Heart left ventricle (tissue), 16 donors: ENCODE results near the gene CD164. TPM values are rescaled to one million over a fixed set of nuclear protein-coding genes. Genes with fewer than 3 reads are reported as not detected.

ENCODE experiments used
- ATAC-seq, 4 donors: fragments of 200-7000 bp; cut with Tn5 transposase; one replicate each; pipeline ENCODE4 v1.9.1; 2020 to 2022; ENCODE audit warnings: moderate library complexity in 4 of 4, mild to moderate bottlenecking in 3 of 4, moderate number of reproducible peaks in 1 of 4
- DNase-seq, 5 donors: peaks; one replicate each; pipeline ENCODE4 v3.0.0-alpha.2; 2020
- H3K27ac ChIP-seq, 12 donors: fragments of 200-600 bp; sonication (generic) in 4 of 12; one replicate each; pipeline versions ENCODE4 v1.5.0 to v1.8.0; 2016 to 2022; ENCODE audit warnings: mild to moderate bottlenecking in 2 of 12
- H3K27me3 ChIP-seq, 9 donors: fragments of 200-600 bp; sonication (generic) in 2 of 9; one replicate each; pipeline versions ENCODE4 v1.5.1 to v1.8.0; 2016 to 2022; ENCODE audit warnings: mild to moderate bottlenecking in 3 of 9
- H3K36me3 ChIP-seq, 9 donors: fragments of 200-600 bp; sonication (generic) in 2 of 9; one replicate each; pipeline versions ENCODE4 v1.5.0 to v1.8.0; 2018 to 2022; ENCODE audit warnings: mild to moderate bottlenecking in 2 of 9
- H3K4me1 ChIP-seq, 12 donors: fragments of 200-600 bp; sonication (generic) in 4 of 12; one replicate each; pipeline versions ENCODE4 v1.5.0 to v1.8.0; 2016 to 2022; ENCODE audit warnings: mild to moderate bottlenecking in 3 of 12
- H3K4me3 ChIP-seq, 12 donors: fragments of 200-600 bp; sonication (generic) in 4 of 12; one replicate each; pipeline versions ENCODE4 v1.5.0 to v1.8.0; 2017 to 2022; ENCODE audit warnings: mild to moderate bottlenecking in 9 of 12, moderate library complexity in 4 of 12
- H3K9me3 ChIP-seq, 12 donors: fragments of 200-600 bp; sonication (generic) in 4 of 12; one replicate each; pipeline versions ENCODE4 v1.5.0 to v1.8.0; 2016 to 2022; ENCODE audit warnings: mild to moderate bottlenecking in 1 of 12
- CTCF ChIP-seq, 12 donors: fragments of 200-600 bp; sonication (generic) in 4 of 12; IDR thresholded peaks; one replicate each; pipeline versions ENCODE4 v1.5.0 to v1.8.0; 2018 to 2022; ENCODE audit warnings: antibody characterized with exemption in 12 of 12, mild to moderate bottlenecking in 5 of 12
- POLR2A ChIP-seq, 2 donors: fragments of 450-650 bp; IDR thresholded peaks; one replicate each; pipeline ENCODE4 v1.6.1; 2017; ENCODE audit warnings: antibody characterized with exemption in 2 of 2, mild to moderate bottlenecking in 2 of 2, moderate library complexity in 2 of 2
- WGBS, 4 donors: extraction: QIAGEN DNeasy Blood & Tissue Kit in 2 of 4; methylation state at CpG; one replicate each; pipeline versions ENCODE4 v1.1.5 to v1.1.7; 2013 to 2018; 5-methylcytosine and 5-hydroxymethylcytosine counted together
- intact Hi-C, 10 donors: fragments of 100-400 bp; cut with DNase I; formaldehyde crosslinking; loops; one replicate each; pipeline versions ENCODE4 v1.11.1 to v1.14.2; 2022
- polyA plus RNA-seq, 2 donors: library from polyadenylated mRNA; stranded (reverse); fragments of 200-250 nt; gene quantifications; one replicate each; pipeline ENCODE4 v1.2.3, GENCODE V29; 2013
- total RNA-seq, 9 donors: library from RNA; depleted of rRNA in 2 of 9; stranded (reverse); fragments of >200 nt in 2 of 9; fragmentation: NEBNext Ultra II Directional in 3 of 9; extraction: Animal tissue kit (Norgen Biotek cat#: 25700) in 3 of 9; gene quantifications; one replicate each; pipeline versions ENCODE4 v1.1.0 to v1.2.4, GENCODE V29; 2016 to 2023
- donor health status: ischemic (EF 13 %, LVEDD 7.1; RV severe dilation, severe dysfunction).
- donor health status: healthy with polysubstance abuse.
- donor health status: DM: no; HTN: yes; CAD: no.
- donor health status: DM: no; HTN: no; CAD: no.
- donor health status: ischemic (EF 25% LVEDD 6.9; RV normal size, moderate dysfunction).
- donor health status: ischemic (EF 25% LVEDD 5.7; RV mildly dilated, moderate dysfunction).
- donor health status: healthy.
- donor health status: DM: yes; HTN: yes; CAD: no.
- donor health status: ischemic (EF 35%, LVEDD 5.7; RV mildly dilated, moderate dysfunction).
- donor health status: nonischemic (EF 11% LVEDD 7.7; RV severe dilation, severe dysfunction).
- donor health status: DM: yes; HTN: yes; CAD: no.
- donor health status: PGD.
- donor health status: ischemic (EF 29% LVEDD 5.4; RV normal size, mild dysfunction).
- donor health status: nonischemic (EF 23%, LVEDD 6.1; RV moderate dilation, normal function).

Gene CD164
- total and polyA plus RNA-seq, 11 donors: 77.1 to 213 (median 119) TPM

GRCh38 chr6:109379711-109380110 lies 2.6 kb downstream of the CD164 start:
- intact Hi-C loops: loop anchor here (2.0 to 10.0 kb wide), 18 partner anchors 63 to 835 kb away; partner anchors contain the start of genes CEP57L1 (in 7 of the 10), MICAL1 (in 4 of the 10), SESN1 (in 3 of the 10) and ARMC2 (in 1 of the 10)
- TF ChIP-seq POLR2A (IDR thresholded peaks at IDR 0.05) (no peak), CTCF (IDR thresholded peaks at IDR 0.05) (no peak)
- Histone ChIP-seq H3K9me3 (no peaks in the 10 kb centered on the region), H3K27me3 (no peaks in the 10 kb centered on the region), H3K27ac (peak overlapping the region in 1 of 12 donors; percentile 100), H3K36me3 (peaks cover 0 to 47% (median 39%) of the 10 kb centered on the region in 9 donors), H3K4me1 (peaks cover 0 to 64% (median 28%) of the 10 kb centered on the region in 12 donors), H3K4me3 (peak overlapping the region in 9 of 12 donors; percentile 70 to 99 (median 95))
- DNase-seq: no peak
- WGBS, 4 donors: 29 to 60% (median 43%) methylated on average over 2 of the region's 2 CpGs
- no peak for ATAC-seq

GRCh38 chr6:109377717-109378116 lies 4.5 kb downstream of the CD164 start:
- H3K4me3 ChIP-seq: no peak overlapping the region
- intact Hi-C loops: loop anchor here in 1 of 10 donors (5.0 kb wide), 1 partner anchor 310 kb away; no protein-coding TSS in a partner anchor
- H3K27ac ChIP-seq: no peak overlapping the region
- ATAC-seq (no peak), DNase-seq (no peak)
- peaks cover 0 to 67% (median 59%) of the 10 kb centered on the region in 9 donors for H3K36me3 ChIP-seq
- no peak for TF ChIP-seq CTCF (IDR thresholded peaks at IDR 0.05)
- TF ChIP-seq POLR2A (IDR thresholded peaks at IDR 0.05): no peak
- H3K4me1 ChIP-seq: peaks cover 0 to 70% (median 26%) of the 10 kb centered on the region in 12 donors
- no peaks in the 10 kb centered on the region for H3K27me3 ChIP-seq
- 76 to 81% (median 79%) methylated on average over 3 of the region's 3 CpGs for WGBS, 4 donors
- no peaks in the 10 kb centered on the region for H3K9me3 ChIP-seq

- H3K4me1 ChIP-seq: peaks cover 0 to 73% (median 18%) of the 10 kb centered on the region in 12 donors
- TF ChIP-seq POLR2A (IDR thresholded peaks at IDR 0.05): no peak
- no peak for TF ChIP-seq CTCF (IDR thresholded peaks at IDR 0.05)
- H3K27ac ChIP-seq: peak overlapping the region in 1 of 12 donors; percentile 27
- no peaks in the 10 kb centered on the region for H3K27me3 ChIP-seq
- 66 to 91% (median 77%) methylated on average over 4 of the region's 4 CpGs for WGBS, 4 donors
- no peaks in the 10 kb centered on the region for H3K9me3 ChIP-seq
- ATAC-seq (no peak), DNase-seq (no peak)
- intact Hi-C loops: no loop called here
- peaks cover 0 to 100% (median 86%) of the 10 kb centered on the region in 9 donors for H3K36me3 ChIP-seq
- no peak overlapping the region for H3K4me3 ChIP-seq
Measured at GRCh38 chr6:109374326-109374892, 7.9 kb downstream of the CD164 start.

- Histone ChIP-seq H3K27me3 (no peaks in the 10 kb centered on the region), H3K4me3 (no peak overlapping the region), H3K4me1 (peaks cover 0 to 67% (median 14%) of the 10 kb centered on the region in 12 donors), H3K9me3 (no peaks in the 10 kb centered on the region), H3K27ac (peak overlapping the region in 1 of 12 donors; percentile 27), H3K36me3 (peaks cover 0 to 100% (median 92%) of the 10 kb centered on the region in 9 donors)
- peak in 2 of 4 donors; percentile 36 to 66 for ATAC-seq
- no peak for TF ChIP-seq POLR2A (IDR thresholded peaks at IDR 0.05)
- TF ChIP-seq CTCF (IDR thresholded peaks at IDR 0.05): no peak
- 89 to 94% (median 91%) methylated on average over 4 of the region's 4 CpGs for WGBS, 4 donors
- intact Hi-C loops: no loop called here
- no peak for DNase-seq
Measured at GRCh38 chr6:109373762-109374161, 8.5 kb downstream of the CD164 start.
